Stimulated activated CD8-positive, alpha-beta memory T cell treated with anti-CD3 and anti-CD28 coated beads, Interleukin-12 subunit alpha, Interleukin-12 subunit beta, amount 100 ng/mL, for 1 hour (primary cell): Measurements from ENCODE around the gene HS3ST6.
"Not testable (repeated sequence)": the region's sequence is repeated elsewhere in the genome, so short reads cannot be mapped to it uniquely, and the experiment has no call there.

Source experiments
- DNase-seq: peaks from one replicate; pipeline ENCODE4 v3.0.0-alpha.2; 2020; ENCODE audit warnings: low read depth

The HS3ST6 gene

GRCh38 chr16:1907226-1907860 lies 10.9 kb downstream of the HS3ST6 start:
- DNase-seq, result no peak

DNA sequence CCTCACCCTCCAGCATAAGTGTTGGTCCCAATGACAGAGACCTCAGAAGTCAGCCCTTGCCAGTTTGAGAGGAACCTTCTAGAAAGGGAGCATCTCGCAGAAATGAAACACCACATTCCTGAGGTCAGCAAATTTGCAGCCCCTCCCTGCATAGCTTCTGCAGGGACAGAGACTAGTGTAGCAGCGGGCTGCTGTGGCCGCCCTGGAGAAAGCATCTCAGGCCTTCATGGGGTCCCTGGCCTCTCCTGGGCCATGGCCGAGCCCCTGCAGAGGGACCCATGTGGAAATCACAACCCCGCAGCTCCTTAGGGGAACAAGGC lies 11.4 kb downstream of the HS3ST6 start:
- no peak for DNase-seq

DNA sequence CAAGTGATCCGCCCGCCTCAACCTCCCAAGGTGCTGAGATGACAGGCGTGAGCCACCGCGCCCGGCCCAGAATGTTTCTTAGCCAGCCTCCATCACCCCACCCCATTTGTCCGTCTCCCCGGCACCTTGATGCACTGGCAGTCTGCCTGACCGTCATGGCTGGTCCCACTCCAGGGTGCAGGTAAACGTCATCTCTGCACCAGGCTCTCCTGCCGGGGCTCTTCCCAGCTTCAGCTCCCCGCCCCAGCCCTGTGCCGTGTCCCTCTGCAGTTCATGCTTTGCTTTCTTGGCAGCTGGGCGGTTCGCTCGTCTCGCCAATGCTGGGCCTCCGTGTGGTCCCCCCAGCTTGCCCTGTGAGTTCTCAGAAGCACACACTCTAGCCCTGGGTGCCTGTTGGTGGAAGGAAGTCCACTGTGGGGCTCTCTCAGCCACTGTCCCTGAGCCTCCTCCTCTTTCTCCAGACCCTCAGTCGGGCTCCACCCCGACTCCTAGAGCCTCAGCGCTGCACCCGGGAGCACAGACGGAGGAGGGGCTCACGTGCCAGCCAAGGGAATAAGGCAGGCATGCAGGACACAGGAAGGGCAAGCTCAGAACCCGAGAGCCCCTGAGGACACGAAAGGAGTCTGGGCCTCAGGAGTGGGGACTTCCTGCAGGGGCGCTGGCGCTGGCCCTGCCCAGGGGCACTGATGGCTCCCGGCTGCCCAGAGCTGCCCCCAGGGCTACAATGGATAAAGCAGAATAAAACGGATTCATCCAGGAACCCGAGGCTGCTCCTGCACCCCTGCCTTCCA lies 12.0 kb downstream of the HS3ST6 start:
- no peak for DNase-seq

GRCh38 chr16:1903845-1904840 lies 14.1 kb downstream of the HS3ST6 start:
- DNase-seq, result no peak

- DNase-seq, result no peak
Measured at GRCh38 chr16:1903220-1903574, 15.0 kb downstream of the HS3ST6 start.

DNA sequence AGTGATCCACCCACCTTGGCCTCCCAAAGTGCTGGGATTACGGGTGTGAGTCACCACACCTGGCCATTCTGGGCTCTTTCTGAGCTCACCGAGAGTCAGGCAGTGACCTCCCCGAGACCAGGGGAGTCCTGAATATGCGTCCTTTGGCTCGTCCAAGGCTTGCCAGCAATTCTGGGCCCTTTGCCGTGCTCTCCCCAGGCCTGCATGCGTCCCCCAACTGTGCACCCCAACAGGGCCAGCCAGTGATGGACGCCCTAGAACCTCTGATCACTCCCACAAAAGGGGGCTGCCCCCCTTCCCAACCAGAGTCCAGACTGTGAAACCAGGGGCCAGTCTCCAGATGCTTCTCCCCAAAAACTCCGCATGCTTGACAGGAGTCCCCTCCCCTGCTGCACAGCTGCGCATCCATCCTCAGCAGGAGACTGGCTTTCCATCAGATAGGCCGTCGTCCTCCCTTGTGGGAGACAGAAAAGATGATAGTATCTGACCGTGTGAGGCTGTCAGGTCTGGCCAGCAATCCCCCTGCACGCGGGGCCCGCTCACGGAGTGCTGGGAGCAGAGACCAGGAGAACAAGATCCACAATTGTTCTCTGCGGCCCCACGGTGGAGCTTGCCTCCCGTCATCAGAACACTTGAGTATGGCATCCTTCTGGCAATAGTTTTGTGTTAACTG lies 15.5 kb downstream of the HS3ST6 start:
- no peak for DNase-seq

GRCh38 chr16:1900452-1900774 lies 17.8 kb downstream of the HS3ST6 start:
- DNase-seq, result no peak

GRCh38 chr16:1899641-1900451 lies 18.4 kb downstream of the HS3ST6 start:
- no peak for DNase-seq

- not testable (repeated sequence) for DNase-seq
Measured at GRCh38 chr16:1897692-1898091, 20.5 kb downstream of the HS3ST6 start.

DNA sequence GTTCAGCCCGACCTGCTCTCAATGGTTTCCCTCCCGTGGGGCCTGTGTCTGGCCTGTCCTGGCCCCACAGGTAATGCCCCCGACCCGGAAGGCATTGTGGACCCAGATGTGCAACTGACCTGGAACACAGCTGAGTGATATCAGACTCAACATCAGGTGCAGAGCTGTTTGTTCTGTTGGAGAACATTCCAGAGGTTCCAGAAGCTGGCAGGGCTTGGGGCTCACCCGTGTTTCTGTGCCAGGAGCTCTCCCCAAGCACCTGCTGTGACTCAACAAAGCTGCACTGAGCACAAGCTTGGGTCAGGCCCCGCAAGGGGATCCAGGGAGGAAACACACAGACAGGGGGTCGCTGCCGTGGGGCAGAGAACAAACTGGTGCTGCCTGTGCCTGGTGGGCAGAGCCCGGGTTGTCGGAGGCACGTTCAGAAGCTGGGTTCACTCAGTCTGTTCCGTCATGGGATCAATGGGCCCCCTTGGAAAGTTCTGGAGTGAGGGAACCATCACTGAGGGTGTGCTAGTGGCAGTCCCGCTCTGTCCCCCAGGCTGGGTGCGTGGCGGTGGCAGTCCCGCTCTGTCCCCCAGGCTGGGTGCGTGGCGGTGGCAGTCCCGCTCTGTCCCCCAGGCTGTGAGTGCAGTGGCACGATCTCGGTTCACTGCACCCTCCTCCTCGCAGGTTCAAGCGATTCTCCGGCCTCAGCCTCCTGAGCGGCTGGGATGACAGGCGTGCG lies 22.1 kb downstream of the HS3ST6 start:
- DNase-seq, result no peak

DNA sequence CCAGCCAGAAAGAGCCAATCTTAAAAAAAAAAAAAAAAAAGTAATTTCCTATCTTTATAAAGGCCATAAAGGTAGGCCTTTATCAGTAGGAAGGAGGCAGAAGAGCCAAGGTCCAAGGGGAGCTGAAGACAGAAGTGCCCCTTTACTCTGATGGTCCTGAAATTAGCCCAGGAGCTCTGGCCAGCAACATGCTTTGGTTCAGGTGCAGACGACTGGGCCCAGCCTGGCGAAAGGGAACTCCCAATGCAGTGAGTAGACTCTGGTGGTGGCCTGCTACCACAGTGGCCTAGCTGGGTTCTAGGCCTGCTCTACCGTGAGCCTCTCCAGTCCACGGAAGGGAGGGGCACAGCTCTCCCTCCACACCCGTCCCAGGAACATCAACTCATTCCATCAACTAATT lies 23.1 kb downstream of the HS3ST6 start:
- DNase-seq, result no peak

GRCh38 chr16:1890708-1891050 lies 27.5 kb downstream of the HS3ST6 start:
- no peak for DNase-seq

- DNase-seq, result no peak
Measured at GRCh38 chr16:1890024-1890707, 28.0 kb downstream of the HS3ST6 start.

DNA sequence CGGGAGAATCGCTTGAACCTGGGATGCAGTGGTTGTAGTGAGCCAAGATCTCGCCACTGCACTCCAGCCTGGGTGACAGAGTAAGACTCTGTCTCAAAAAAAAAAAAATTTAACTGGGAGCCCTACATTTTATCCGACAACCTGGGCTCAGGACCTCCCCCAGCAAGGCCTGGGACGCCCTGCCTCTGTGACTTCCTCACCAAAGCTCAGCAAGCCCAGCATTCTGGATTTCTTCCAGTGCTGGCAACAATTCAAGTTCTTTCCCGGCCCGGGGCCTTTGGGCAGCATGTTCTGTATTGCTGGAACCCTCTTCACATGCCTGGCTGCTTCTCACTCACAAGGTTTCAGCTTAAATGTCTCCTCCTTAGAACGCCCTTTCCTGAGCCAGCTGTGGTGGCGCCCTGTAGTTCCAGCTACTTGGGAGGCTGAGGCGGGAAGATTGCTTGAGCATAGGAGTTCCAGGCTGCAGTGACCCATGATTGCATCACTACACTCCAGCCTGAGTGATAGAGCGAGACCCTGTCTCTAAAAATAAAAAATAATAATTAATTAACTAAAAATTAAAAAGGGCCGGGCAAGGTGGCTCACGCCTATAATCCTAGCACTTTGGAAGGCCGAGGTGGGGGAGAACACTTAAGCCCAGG lies 30.4 kb downstream of the HS3ST6 start:
- DNase-seq, result no peak

- DNase-seq, result no peak
Measured at GRCh38 chr16:1884889-1885288, 33.3 kb downstream of the HS3ST6 start.

DNA sequence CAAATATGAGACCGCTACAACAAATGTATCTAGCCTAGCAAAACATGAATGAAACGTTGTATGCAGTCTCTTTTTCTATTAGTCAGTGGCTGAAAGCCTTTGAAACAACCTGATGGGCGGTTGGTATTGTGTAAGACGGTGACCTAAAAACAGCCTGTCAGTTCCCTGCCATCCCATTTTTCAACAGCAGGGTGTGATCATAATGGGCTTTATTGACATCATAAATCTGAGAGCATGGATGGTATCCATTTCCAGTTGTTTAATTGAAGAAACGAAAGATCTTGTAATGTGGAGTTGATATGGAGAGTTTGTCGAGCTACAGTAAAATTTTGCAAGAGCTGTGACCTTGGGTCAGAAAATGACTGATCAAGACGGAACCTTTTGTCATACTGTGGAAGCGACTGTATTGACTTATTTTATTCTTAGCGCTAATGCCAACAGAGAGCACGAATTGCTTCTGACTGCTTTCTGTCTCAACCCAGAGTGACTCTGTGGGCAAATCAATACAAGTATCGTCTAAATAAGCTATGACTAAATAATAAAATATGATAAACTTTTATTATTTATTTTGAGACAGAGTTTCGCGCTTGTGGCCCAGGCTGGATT lies 34.0 kb downstream of the HS3ST6 start:
- DNase-seq, result no peak

DNA sequence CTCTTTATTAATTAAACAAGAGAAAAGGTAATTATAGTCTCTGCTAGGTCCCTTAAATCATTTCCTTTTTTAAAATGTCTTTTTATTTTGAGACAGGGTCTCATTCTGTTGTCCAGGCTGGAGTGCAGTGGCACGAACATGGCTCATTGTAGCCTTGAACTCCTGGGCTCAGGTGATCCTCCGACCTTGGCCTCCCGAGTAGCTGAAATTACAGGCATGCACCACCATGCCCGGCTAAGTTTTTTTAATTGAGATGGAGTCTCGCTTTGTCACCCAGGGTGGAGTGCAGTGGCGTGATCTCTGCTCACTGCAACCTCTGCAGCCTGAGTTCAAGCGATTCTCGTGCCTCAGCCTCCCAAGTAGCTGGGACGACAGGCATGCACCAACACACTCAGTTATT lies 37.0 kb downstream of the HS3ST6 start:
- DNase-seq, result not testable (repeated sequence)

DNA sequence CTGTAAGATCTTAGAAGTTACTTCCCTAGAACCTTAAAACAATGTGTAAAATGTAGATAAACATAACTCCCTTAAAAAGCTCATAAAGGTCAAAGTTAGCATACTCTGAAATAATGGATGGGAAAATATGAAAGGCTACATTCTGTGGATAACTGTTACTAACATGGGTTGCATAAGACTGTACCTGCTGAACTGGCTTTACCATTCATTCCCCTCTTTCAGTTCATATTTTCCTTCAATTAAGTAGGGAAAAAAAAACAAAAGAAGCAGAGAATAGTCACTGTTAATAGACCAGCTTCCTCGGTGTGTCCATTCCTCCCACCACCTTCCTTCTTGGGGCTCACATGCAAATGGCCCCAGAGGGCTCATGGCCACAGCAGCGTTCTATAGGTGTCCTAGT lies 38.7 kb downstream of the HS3ST6 start:
- DNase-seq, result no peak

- no peak for DNase-seq
Measured at GRCh38 chr16:1878256-1878655, 40.0 kb downstream of the HS3ST6 start.
